ENCODE measurements around the gene TNS4. TPM values are rescaled to one million over a fixed set of nuclear protein-coding genes. Genes with fewer than 3 reads are reported as not detected.
"Not testable (repeated sequence)": the region's sequence is repeated elsewhere in the genome, so short reads cannot be mapped to it uniquely, and the experiment has no call there.

The TNS4 gene, protein sequence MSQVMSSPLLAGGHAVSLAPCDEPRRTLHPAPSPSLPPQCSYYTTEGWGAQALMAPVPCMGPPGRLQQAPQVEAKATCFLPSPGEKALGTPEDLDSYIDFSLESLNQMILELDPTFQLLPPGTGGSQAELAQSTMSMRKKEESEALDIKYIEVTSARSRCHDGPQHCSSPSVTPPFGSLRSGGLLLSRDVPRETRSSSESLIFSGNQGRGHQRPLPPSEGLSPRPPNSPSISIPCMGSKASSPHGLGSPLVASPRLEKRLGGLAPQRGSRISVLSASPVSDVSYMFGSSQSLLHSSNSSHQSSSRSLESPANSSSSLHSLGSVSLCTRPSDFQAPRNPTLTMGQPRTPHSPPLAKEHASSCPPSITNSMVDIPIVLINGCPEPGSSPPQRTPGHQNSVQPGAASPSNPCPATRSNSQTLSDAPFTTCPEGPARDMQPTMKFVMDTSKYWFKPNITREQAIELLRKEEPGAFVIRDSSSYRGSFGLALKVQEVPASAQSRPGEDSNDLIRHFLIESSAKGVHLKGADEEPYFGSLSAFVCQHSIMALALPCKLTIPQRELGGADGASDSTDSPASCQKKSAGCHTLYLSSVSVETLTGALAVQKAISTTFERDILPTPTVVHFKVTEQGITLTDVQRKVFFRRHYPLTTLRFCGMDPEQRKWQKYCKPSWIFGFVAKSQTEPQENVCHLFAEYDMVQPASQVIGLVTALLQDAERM
- 148 and 187 TPM in 2 replicates for total RNA-seq (2014; rRNA removed; shearing (Covaris generic))

DNA sequence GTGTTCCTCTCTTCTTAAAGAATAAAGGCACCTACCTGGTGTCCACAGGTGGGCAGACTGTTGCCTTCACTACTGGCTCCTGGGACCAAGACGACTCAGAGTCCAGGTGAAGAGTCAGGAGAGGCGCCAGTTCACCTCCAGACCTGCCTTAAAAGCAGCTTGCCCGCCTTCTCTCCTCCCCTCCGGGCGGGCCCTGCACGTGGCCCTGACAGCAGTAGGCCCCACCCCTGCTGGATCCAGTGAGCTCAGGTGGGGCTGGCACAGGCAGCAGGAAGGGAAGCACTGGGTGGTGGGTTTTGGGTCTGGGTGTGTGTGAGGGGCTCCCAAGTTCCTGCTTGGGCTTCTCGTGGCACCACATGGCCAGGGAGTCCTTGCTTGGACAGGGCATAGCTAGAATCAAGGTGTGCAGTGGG, at the start of gene TNS4:
TNS4 (minus strand) TSS at position 125 of the 413 bp plus-strand sequence. CDS start 5,198 bp downstream, outside the sequence.
- DNase-seq (ENCODE audit: low spot score): peak; percentile 93

DNA sequence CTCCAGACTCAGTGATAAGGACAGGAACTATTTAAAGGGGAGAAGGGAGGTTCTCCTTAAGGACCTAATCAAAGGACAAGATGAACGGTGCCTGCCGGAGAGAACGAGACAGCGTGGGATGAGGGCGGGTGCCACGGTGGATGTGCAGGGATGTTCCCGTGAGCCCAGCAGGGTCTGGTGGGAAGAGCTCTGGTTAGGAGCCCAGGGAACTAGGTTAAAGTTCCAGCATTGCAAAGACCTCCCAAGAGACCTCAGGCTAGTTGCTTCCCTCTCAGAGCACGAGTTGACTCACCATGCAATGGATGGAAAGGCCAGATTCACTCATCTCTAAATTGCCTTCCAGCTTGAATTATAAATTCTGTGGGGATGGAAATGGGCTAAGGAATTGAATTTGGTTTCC, 49.2 kb upstream of the TNS4 start:
- no peak for DNase-seq (ENCODE audit: low spot score)

DNA sequence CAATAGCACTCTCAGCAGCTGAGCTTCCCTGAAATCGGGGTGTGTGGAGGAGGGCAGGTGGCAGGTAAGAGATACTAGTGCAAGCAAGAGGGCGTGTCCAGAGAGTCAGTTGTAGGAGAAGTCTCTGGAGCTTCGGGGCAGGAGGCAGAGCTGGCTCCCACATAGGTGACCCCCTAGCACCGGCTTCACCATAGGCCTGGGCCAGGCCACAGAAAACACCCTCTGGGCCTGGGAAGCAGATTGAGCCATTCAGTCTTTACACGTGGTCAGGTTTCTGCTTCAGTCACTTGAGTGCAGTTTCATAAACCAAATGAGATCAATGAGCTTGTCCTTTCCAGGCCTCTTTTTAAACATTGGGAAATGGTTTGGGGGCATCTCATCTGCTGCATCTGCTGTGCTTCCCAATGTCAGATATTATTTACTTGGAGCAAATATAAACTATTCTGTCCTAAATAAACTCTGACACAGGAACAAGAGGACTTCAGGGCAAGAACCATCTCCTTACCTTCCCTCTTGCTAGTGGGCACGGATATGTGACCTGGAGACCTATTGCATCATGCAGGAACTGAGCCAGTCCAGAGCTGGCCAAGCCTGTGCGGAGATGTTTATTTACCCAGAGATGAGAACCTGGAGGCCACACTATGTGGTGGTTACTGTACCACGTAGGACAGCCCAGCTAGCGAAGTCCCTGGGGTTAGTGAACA, 47.7 kb upstream of the TNS4 start:
- DNase-seq (ENCODE audit: low spot score): peak; percentile 68

DNA sequence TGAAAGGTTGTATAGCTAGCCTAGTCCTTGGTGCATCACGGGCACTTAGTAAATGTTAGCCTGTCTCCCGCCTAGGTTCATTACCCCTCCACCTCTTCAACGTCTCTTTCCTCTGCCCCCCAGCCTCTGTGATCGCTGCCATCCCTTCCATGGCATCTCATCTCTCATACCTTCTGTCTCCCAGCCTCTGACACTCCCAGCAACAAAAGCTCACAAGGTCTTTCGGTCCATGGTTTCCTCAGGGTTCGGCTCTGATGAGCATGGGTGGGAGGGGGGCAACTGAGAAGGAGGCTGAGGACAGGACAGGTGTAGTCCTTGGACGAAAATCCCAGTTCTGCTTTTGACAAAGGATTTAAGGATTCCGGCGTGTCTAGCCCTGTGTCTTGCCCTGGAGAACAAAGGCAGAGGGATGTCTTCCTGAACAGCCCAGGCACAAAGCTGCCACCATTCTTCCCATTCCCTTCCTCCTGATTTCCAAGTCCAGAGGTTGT, 47.1 kb upstream of the TNS4 start:
- no peak for DNase-seq (ENCODE audit: low spot score)

DNA sequence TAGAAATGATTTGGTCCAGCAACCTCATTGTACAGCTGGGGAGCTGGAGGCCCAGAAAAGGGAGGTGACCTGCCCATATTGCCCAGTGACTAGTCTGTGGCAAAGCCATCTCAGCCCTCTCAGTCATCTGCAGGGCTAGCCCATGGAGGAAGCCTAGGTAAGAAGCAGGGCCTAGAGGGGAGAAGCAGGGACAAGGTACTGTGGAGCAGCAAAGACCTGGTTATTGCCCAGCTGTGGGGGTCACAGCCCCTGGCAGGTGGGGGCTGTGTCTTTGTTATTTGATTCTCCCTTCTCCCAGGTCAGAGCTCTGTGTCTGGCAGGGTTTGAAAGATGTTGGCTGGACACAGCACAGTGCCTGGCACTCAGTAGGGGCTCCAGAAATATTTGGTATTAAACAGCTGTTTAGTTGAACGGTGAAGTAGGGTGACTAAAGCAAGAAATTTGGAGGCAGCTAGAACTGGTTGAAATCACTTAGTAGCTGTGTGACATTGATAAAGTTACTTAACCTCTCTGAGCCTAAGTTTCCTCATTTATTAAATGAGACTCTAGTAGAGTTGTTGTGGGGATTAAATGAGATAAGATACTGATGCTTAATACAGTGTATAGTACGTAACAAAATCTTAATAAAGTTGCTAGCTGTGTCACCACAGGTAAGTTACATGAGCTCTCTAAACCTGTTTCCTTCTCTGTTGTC, 46.5 kb upstream of the TNS4 start:
- DNase-seq (ENCODE audit: low spot score): no peak

DNA sequence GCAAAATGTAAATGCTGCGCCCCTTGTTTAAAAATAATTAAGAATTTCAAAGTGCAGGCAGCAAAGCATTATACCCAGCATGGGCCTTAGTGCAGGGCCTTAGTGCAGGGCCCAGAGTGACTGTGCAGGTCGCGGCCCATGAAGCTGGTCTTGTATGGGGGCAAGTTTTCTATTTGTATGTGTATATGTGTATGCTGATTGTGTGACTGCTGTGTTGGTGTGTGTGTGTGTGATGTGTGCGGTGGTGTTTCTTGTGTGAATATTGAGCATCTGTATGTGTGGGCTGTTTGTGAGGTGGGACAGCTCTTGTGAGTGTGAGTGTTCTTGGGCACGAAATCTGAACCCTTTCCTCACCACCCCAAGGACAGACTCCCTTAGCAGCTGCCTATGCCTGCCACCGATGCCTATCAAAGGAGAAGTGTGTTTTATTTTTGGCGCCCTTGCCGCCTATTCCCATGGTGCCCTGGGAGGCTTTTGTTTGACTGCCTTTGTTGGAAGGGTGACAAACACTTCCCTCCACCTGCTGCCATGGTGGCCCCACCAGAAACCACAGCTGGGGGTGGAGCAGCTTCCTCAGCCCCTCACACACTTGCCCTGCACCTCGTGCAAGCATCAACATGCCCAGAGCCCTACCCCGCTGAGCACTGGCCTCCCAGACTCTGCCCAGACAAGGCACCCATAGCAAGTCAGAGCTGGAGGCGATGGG, 45.8 kb upstream of the TNS4 start:
- peak; percentile 58 for DNase-seq (ENCODE audit: low spot score)

DNA sequence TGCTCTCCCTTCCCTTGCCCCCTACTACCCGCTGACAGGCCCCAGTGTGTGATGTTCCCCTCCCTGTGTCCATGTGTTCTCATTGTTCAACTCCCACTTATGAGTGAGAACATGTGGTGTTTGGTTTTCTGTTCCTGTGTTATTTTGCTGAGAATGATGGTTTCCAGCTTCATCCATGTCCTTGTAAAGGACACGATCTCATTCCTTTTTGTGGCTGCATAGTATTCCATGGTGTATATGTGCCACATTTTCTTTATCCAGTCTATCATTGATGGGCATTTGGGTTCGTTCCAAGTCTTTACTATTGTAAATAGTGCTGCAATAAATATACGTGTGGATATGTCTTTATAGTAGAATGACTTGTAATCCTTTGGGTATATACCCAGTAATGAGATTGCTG, 45.1 kb upstream of the TNS4 start:
- not testable (repeated sequence) for DNase-seq (ENCODE audit: low spot score)

DNA sequence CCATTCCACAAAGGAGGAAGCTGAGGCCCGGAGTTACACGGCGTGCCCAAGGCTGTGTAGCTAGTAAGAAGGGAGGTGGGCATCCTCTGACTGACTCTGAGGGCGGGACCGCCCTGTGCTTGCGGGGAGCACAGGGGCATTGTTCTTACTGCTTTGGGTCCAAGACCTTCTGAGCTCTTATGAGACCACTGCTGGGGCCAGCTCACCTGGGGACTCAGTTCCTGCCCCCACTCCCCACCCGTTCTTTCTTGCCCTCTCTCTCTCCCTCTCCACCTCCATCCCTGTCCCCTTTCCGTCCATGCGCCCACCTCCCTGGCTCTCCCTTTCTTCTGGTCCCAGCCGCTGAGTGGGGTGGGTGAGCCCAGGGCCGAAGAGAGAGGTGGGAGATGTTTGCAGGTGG, 44.2 kb upstream of the TNS4 start:
- DNase-seq (ENCODE audit: low spot score): no peak

DNA sequence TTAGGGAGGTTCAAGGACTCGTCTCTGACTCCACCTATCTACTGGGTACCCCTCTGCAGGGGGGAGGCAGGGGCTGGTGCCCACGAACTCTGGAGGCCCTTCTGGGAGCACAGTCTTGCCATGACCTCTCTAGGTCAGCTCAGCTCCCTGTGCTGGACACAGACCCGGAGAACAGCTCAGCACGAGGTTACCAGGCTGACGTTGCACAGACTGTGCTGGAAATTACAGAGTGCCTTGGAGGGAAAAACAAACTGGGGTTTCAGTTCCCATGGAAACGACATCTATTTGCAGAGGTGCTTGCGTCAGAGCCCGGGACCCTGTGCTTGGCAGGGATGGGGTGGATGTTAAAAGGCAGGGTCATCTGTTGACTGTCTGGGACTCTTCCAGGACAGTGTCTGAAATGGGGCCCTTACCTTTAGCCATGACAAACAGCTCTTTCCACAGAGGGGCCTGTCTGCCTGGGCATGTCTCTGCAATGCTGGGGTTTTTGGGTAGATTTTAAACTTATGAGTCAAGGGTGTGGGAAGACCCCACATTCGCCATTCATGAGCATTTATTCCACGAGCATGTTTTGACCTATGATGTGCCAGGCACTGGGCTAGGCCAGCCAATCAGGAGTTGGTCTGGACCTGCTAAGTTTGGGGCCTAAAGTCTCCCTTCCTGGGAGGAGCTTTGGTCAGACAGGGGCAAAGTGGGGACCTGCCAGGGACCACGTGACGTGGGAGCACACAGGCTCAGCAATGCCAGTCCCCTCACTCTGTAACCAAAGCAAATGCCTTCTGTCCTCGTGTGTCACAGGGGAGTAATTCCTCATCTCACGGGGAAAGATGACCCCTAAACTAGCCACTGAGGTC, 41.4 kb upstream of the TNS4 start:
- DNase-seq (ENCODE audit: low spot score): no peak

DNA sequence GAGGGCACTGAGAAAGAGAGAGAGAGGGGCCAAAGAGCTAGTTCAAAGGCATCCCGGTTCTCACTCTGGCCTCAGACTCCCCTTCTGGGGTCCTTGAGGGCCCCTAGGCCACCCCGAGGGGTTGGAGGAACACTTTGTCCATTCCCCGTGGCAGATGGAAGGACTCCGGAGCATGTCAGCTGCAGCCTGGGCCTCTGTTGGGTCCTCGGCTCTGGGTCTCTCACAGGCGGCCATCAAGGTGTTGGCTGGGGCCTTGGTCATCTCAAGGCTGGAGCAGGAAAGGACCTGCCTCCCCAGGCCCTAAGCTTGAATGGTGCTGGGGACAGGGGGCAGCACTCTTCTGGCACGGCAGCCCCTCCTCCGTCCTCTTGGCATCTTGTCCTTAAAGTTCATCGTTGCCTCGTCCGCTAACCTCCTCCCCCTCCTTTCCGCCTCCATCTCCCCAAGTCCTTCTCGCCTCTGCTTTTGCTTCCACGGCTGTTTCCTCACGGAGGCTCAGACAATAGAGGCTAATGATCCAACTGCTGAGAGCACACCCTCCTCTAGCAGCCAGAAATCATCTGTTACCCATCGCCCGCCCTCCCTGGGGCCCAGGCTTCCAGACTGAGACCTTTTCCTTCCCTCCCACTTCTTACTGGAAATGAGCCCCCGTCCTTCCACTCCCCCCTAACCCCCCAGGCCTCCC, 40.6 kb upstream of the TNS4 start:
- DNase-seq (ENCODE audit: low spot score): no peak

DNA sequence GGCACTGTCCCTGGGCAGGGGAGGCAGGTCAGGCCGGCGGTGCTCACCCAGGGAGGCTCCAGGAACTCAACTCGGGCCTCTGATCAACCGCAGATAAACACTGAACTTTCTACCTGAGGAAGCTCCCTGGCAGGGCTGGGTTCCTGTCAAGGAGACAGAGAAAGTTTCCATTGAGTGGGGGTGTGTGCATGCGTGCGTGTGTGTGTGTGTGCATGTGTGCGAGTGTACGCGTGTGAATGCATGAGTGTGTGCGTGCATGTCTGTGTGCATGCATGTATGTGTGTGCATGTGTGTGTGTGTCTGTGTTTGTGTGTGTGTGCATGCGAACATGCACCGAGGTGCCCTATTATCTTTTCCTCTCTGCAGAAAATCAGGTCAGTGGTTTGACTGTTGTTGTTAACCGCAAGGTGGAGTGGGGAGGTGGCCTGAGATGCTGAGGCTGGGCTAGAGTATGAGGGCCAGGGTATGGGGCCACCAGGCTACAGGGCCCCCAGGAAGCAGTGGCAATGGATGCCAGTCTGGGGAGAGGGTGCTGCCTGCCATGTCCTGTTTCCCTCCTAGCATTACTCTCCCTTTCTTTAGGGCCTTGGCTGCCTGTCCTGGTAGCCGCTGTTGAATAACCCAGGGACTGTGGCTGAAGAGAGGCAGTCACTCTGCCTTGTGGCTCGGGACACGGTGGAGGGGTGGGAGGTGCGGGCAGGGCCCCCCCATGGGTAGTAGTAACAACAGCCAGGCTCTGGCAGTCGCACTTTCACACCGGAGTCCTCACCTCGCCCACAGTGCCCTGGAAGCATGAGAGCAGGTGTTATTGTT, 39.8 kb upstream of the TNS4 start:
- DNase-seq (ENCODE audit: low spot score): peak; percentile 46

DNA sequence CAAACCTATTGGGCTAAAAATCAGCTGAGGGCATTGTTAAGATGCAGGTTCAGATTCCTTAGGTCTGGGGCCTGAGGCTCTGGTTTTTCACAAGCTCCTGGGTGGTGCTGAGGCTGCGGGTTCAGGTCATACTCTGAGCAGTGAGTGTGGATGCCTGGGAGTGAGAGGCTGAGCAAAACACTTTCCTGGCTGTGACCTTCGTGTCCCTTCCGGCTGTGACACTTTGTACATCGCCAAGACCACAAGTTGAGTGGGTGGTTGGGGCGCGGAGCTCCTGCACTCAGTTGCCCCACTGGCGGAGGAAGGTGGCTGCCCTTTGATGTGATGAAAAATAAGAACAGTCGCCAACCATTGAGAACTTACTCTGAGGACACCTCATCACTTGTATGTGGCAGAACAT, 39.0 kb upstream of the TNS4 start:
- DNase-seq (ENCODE audit: low spot score): no peak

DNA sequence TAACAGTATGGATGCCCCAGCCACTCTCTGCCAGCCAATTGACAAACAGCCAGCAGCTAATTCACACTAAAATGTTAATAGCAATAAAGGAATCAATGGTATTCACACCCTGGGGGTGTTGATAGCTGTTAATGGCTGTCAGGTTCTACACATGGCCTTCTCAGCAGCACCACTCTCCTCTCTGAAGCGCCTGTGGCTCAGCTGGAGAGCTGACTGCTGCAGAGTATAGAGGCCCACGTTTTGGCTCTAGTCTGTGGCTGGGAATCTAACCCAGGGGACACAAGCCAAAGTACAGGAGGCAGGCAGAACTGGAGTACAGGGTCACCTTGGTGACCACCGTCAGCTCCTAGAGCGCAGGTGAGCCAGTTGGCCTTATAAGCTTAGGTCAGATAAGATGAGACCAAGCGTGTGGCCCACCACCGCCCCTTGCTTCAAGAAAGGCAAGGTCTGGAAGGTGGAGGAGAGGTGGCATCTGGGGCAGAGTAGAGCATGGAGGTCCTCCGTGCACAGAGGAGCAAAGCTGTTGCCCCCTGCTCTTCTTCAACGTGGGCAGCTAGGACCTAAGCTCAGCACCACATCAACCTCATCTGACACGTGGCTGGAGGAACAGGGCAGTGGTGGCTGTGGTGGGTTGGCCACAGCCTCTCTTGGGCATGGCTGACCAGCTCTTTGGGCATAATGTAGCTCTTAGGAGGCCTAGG, 38.4 kb upstream of the TNS4 start:
- DNase-seq (ENCODE audit: low spot score): no peak

DNA sequence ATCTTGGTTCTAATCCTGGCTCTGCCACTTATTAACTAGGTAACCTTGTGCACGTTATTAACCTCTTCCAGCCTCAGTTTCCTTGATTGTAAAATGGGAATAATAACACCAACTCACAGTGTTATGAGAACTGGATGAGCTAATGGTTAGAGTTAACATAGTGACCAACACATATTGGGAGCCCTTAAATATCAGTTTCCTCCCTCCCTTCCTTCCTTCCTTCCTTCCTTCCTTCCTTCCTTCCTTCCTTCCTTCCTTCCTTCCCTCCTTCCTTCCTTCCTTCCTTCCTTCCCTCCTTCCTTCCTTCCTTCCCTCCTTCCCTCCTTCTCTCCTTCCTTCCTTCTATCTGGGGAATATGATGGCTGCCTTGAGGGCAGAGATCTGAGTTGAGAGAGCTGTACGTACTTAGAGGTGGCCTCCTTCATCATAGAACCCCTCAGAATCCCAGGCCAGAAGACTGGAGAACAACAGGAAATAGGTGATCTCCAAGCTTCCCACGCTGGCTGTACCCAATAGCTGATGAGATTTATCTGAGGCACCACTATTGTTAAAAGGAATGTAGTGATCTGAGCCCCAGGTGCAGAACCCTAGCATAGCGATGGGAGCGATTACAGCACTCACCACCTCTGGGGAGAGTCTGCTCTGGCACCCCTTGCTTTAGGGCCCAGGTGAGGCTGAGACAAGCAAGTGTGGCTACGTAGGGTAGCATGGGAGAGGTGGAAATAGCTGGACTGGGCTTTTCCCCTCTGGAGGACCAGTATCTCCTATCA, 37.7 kb upstream of the TNS4 start:
- no peak for DNase-seq (ENCODE audit: low spot score)

DNA sequence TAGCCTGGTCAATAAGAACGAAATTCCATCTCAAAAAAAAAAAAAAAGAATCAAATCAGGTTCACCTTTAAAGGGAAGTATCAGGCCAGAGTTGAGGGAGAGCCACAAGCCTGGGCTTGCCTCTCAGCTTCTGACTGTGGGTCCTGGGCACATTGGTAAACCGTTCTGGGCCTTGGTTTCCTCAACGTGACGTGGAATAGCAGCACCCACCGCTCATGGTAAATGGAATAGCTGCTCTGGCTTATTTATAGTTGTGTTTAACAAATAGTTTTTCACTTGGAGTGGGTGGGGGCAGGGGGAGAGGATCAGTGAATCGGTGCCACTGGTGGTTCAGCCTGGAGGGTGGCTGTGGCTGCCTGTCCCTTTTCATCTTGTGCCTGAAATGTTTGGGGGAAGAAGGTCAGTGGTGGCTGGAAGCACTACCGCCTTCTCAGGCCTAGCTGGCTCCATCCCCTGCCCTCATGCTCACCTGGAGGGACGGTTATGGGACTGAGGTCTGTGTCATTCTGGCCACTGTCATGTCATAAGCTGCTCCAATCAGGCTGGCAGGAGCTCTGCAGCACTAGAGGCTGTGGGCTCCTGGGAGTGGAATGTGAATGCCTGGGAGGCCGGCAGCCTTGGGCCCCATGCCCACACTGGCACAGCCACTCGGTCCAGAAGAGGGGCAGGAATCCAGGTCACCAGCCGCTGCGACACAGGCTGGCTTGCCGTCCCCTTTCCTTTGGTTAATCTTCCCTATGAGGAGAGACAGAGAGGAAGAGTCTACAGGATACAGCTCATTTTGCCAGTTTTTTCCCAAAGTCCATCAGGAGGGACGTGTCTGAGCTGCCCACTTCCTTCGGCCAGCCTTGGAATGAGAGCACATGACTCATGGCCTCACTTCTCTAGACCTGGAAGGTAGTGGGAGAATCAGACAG, 36.9 kb upstream of the TNS4 start:
- DNase-seq (ENCODE audit: low spot score): no peak
